Measurements from ENCODE around the gene TBC1D19. TPM values are rescaled to one million over a fixed set of nuclear protein-coding genes. Genes with fewer than 3 reads are reported as not detected.
A peak's percentile ranks its signal among the peaks of the same experiment; 100 is the strongest.

TBC1D19 gene
- total and polyA plus RNA-seq, 9 of the 15 experiments (the other 6 are each of a cell fraction or from before 2014, with no cell fraction given) = 0.73 to 5.6 (median 3.7) TPM

DNA sequence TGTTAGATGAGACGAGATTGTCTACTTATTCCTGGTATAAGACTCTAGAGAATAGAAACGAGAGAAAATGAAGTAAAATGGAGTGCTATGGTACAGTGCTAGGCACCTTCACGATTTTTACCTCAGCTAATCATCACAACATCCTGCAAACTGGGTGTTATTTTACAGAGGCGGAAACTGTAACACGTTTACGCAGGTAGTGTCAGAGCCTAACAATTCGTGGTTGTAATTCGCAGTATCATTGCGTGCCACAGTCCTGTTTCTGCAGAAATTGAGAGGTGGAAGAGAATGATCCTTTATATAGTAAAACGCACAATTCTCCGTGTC is 383 bp upstream of the TBC1D19 start:
- DNase-seq (ENCODE audit: extremely low read depth in 1 of 4, low spot score in 3 of 4) = no peak
- in situ Hi-C loops (cut with MboI) (no loop called here), intact Hi-C loops (cut with micrococcal nuclease) (loop anchor here (5.0 kb wide), 1 partner anchor 279 kb away; the partner anchor contains the start of gene STIM2)
- H3K9me1 ChIP-seq (ENCODE audit: control insufficient read depth, insufficient read depth, low read length) = no peaks in the 10 kb centered on the region
- POLR2A ChIA-PET = interaction anchor here (0.6 to 2.0 kb wide), 6 partner anchors 12 to 274 kb away, joined by 3 to 9 read pairs (median 3); no protein-coding TSS in a partner anchor
- peak overlapping the region; percentile 100 for H2AFZ ChIP-seq (ENCODE audit: low read depth, low read length)
- no peak for FAIRE-seq
- peak overlapping the region; percentile 73 for H3K4me3 ChIP-seq
- peak overlapping the region; percentile 84 for H3K4me2 ChIP-seq (ENCODE audit: insufficient read depth, low read length)
- no peaks in the 10 kb centered on the region for H3K27me3 ChIP-seq (ENCODE audit: control insufficient read depth in 2 of 2, insufficient read depth in 2 of 2, low read length in 2 of 2)
- H3K9ac ChIP-seq (ENCODE audit: insufficient read depth in 1 of 2, low read depth in 2 of 2, low read length in 2 of 2) = peak overlapping the region in 1 of 2 experiments; percentile 55; a peak in 3 of 4 replicates
- H3K79me2 ChIP-seq (ENCODE audit: control insufficient read depth, insufficient read depth, low read length) = peaks cover 10% of the 10 kb centered on the region; the same call in 2 of the 3 replicates
- H4K20me1 ChIP-seq (replicated peaks; ENCODE audit: control insufficient read depth, insufficient read depth, low read length) = no peaks in the 10 kb centered on the region
- CTCF ChIA-PET (ENCODE audit: low intra/inter-chr PET ratio) = no interaction called here
- TF ChIP-seq, protein P1, sequence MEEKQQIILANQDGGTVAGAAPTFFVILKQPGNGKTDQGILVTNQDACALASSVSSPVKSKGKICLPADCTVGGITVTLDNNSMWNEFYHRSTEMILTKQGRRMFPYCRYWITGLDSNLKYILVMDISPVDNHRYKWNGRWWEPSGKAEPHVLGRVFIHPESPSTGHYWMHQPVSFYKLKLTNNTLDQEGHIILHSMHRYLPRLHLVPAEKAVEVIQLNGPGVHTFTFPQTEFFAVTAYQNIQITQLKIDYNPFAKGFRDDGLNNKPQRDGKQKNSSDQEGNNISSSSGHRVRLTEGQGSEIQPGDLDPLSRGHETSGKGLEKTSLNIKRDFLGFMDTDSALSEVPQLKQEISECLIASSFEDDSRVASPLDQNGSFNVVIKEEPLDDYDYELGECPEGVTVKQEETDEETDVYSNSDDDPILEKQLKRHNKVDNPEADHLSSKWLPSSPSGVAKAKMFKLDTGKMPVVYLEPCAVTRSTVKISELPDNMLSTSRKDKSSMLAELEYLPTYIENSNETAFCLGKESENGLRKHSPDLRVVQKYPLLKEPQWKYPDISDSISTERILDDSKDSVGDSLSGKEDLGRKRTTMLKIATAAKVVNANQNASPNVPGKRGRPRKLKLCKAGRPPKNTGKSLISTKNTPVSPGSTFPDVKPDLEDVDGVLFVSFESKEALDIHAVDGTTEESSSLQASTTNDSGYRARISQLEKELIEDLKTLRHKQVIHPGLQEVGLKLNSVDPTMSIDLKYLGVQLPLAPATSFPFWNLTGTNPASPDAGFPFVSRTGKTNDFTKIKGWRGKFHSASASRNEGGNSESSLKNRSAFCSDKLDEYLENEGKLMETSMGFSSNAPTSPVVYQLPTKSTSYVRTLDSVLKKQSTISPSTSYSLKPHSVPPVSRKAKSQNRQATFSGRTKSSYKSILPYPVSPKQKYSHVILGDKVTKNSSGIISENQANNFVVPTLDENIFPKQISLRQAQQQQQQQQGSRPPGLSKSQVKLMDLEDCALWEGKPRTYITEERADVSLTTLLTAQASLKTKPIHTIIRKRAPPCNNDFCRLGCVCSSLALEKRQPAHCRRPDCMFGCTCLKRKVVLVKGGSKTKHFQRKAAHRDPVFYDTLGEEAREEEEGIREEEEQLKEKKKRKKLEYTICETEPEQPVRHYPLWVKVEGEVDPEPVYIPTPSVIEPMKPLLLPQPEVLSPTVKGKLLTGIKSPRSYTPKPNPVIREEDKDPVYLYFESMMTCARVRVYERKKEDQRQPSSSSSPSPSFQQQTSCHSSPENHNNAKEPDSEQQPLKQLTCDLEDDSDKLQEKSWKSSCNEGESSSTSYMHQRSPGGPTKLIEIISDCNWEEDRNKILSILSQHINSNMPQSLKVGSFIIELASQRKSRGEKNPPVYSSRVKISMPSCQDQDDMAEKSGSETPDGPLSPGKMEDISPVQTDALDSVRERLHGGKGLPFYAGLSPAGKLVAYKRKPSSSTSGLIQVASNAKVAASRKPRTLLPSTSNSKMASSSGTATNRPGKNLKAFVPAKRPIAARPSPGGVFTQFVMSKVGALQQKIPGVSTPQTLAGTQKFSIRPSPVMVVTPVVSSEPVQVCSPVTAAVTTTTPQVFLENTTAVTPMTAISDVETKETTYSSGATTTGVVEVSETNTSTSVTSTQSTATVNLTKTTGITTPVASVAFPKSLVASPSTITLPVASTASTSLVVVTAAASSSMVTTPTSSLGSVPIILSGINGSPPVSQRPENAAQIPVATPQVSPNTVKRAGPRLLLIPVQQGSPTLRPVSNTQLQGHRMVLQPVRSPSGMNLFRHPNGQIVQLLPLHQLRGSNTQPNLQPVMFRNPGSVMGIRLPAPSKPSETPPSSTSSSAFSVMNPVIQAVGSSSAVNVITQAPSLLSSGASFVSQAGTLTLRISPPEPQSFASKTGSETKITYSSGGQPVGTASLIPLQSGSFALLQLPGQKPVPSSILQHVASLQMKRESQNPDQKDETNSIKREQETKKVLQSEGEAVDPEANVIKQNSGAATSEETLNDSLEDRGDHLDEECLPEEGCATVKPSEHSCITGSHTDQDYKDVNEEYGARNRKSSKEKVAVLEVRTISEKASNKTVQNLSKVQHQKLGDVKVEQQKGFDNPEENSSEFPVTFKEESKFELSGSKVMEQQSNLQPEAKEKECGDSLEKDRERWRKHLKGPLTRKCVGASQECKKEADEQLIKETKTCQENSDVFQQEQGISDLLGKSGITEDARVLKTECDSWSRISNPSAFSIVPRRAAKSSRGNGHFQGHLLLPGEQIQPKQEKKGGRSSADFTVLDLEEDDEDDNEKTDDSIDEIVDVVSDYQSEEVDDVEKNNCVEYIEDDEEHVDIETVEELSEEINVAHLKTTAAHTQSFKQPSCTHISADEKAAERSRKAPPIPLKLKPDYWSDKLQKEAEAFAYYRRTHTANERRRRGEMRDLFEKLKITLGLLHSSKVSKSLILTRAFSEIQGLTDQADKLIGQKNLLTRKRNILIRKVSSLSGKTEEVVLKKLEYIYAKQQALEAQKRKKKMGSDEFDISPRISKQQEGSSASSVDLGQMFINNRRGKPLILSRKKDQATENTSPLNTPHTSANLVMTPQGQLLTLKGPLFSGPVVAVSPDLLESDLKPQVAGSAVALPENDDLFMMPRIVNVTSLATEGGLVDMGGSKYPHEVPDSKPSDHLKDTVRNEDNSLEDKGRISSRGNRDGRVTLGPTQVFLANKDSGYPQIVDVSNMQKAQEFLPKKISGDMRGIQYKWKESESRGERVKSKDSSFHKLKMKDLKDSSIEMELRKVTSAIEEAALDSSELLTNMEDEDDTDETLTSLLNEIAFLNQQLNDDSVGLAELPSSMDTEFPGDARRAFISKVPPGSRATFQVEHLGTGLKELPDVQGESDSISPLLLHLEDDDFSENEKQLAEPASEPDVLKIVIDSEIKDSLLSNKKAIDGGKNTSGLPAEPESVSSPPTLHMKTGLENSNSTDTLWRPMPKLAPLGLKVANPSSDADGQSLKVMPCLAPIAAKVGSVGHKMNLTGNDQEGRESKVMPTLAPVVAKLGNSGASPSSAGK (IDR thresholded peaks at IDR 0.05) = 0 out of 2 replicates have a peak, but pooled peaks have one; percentile 10
- no peak for TF ChIP-seq ZNF583 (CRISPR knock-in tag; IDR thresholded peaks at IDR 0.05)
- TF ChIP-seq POLR2H (tag; IDR thresholded peaks at IDR 0.05; ENCODE audit: low read depth) = no peak
- 0 out of 2 replicates have a peak, but pooled peaks have one; percentile 10 for TF ChIP-seq NR2C2 (CRISPR knock-in tag; IDR thresholded peaks at IDR 0.05)
- TF ChIP-seq NR2C2 (tag; IDR thresholded peaks at IDR 0.05) = no peak; the same call in 1 of the 2 replicates
- peak overlapping the region; percentile 58 for H3K27ac ChIP-seq (ENCODE audit: extremely low read depth, low read depth, low read length)
- no peaks in the 10 kb centered on the region; the same call in 1 of the 2 replicates for H3K9me3 ChIP-seq (replicated peaks; ENCODE audit: control insufficient read depth, insufficient read depth, low read depth, low read length)
- H3K4me1 ChIP-seq (replicated peaks in 1 of 2; ENCODE audit: control insufficient read depth in 2 of 2, insufficient read depth in 2 of 2, low read length in 2 of 2) = peaks cover 3 to 4% of the 10 kb centered on the region in 2 experiments; a peak in 4 of 5 replicates
- BruUV-seq (replicated peaks) = no TSS peak
- WGBS (ENCODE audit: insufficient coverage, low coverage, missing lambda C conversion rate) = 34% methylated on average over 11 of the region's 11 CpGs
- ATAC-seq = peak; percentile 29
- no peaks in the 10 kb centered on the region for H3K36me3 ChIP-seq (ENCODE audit: control insufficient read depth, insufficient read depth, low read length)
